Measurements from ENCODE around the gene ATG4B. TPM values are rescaled to one million over a fixed set of nuclear protein-coding genes. Genes with fewer than 3 reads are reported as not detected.

The ATG4B gene
- total RNA-seq, 2 experiments from 2014 or later: 86.5 to 89.4 TPM

GRCh38 chr2:241702155-241703031 is 64.9 kb downstream of the ATG4B start:
- Histone ChIP-seq H3K4me1 (ENCODE audit: insufficient read depth, low read length) (peaks cover 28% of the 10 kb centered on the region), H3K27ac (ENCODE audit: low read depth in 1 of 2, low read length in 2 of 2) (peak overlapping the region; percentile 34 to 67), H3K9me3 (ENCODE audit: control insufficient read depth in 1 of 2, insufficient read depth in 1 of 2, low read length in 2 of 2) (peaks cover 0 to 5% of the 10 kb centered on the region in 2 experiments), H3K36me3 (ENCODE audit: insufficient read depth, low read length) (peaks cover 20% of the 10 kb centered on the region), H3K27me3 (ENCODE audit: control insufficient read depth in 1 of 2, insufficient read depth in 2 of 2, low read length in 2 of 2) (no peaks in the 10 kb centered on the region), H3K4me3 (ENCODE audit: low read length) (peak overlapping the region; percentile 73)
- TF ChIP-seq CTCF (IDR thresholded peaks at IDR 0.05): peak; percentile 60
- Mint-ChIP-seq H3K36me3 (ENCODE audit: low read depth) (peaks cover 41% of the 10 kb centered on the region), H3K9me3 (no peaks in the 10 kb centered on the region), H3K4me3 (peak overlapping the region; percentile 93), H3K27me3 (no peaks in the 10 kb centered on the region), H3K27ac (peak overlapping the region; percentile 87), H3K4me1 (ENCODE audit: low read depth) (peaks cover 28% of the 10 kb centered on the region)
- DNase-seq (peak; percentile 81 to 94 (median 84)), ATAC-seq (ENCODE audit: poor library complexity) (peak; percentile 73)
- ChIA-PET CTCF (interaction anchor here (0.5 to 3.3 kb wide), 11 partner anchors 11 to 176 kb away, joined by 3 to 19 read pairs (median 5); partner anchors contain the start of genes ATG4B, D2HGDH, DTYMK and THAP4), POLR2A (interaction anchor here (0.5 to 8.1 kb wide), 22 partner anchors 10 to 1142 kb away, joined by 3 to 179 read pairs (median 4); partner anchors contain the start of genes ATG4B, D2HGDH, DTYMK and DUSP28)
- intact Hi-C loops (cut with DNase I, micrococcal nuclease): loop anchor here (1.0 to 10.0 kb wide), 8 partner anchors 32 to 1135 kb away; partner anchors contain the start of genes D2HGDH (in 2 of the 2), ATG4B (in 1 of the 2), FARP2 (in 1 of the 2) and RNPEPL1 (in 1 of the 2)

- DNase-seq: no peak
- intact Hi-C loops (cut with DNase I, micrococcal nuclease): loop anchor here (5.0 to 10.0 kb wide), 6 partner anchors 66 to 1136 kb away; partner anchors contain the start of genes ATG4B (in 1 of the 2), FARP2 (in 1 of the 2), RNPEPL1 (in 1 of the 2) and THAP4 (in 1 of the 2)
- H3K36me3 Mint-ChIP-seq (ENCODE audit: low read depth): peaks cover 48% of the 10 kb centered on the region
- peak overlapping the region; percentile 93 for H3K4me3 Mint-ChIP-seq
- no peaks in the 10 kb centered on the region for H3K27me3 Mint-ChIP-seq
- H3K4me3 ChIP-seq (ENCODE audit: low read length): peak overlapping the region; percentile 73
- H3K4me1 Mint-ChIP-seq (ENCODE audit: low read depth): peaks cover 28% of the 10 kb centered on the region
- H3K9me3 Mint-ChIP-seq: no peaks in the 10 kb centered on the region
- peak overlapping the region; percentile 34 to 64 for H3K27ac ChIP-seq (ENCODE audit: low read depth in 1 of 2, low read length in 2 of 2)
- peak overlapping the region; percentile 87 for H3K27ac Mint-ChIP-seq
- ATAC-seq (ENCODE audit: poor library complexity): no peak
- H3K9me3 ChIP-seq (ENCODE audit: control insufficient read depth in 1 of 2, insufficient read depth in 1 of 2, low read length in 2 of 2): peaks cover 0 to 5% of the 10 kb centered on the region in 2 experiments
- no peak for TF ChIP-seq CTCF (IDR thresholded peaks at IDR 0.05)
- ChIA-PET CTCF (interaction anchor here (1.2 to 3.3 kb wide), 6 partner anchors 15 to 175 kb away, joined by 3 to 19 read pairs (median 12); partner anchors contain the start of genes ATG4B, D2HGDH, DTYMK and THAP4), POLR2A (interaction anchor here (0.6 to 8.1 kb wide), 4 partner anchors 15 to 388 kb away, joined by 3 to 179 read pairs (median 9); partner anchors contain the start of genes D2HGDH, DTYMK, HDLBP and SEPTIN2)
- peaks cover 26% of the 10 kb centered on the region for H3K36me3 ChIP-seq (ENCODE audit: insufficient read depth, low read length)
- no peaks in the 10 kb centered on the region for H3K27me3 ChIP-seq (ENCODE audit: control insufficient read depth in 1 of 2, insufficient read depth in 2 of 2, low read length in 2 of 2)
- H3K4me1 ChIP-seq (ENCODE audit: insufficient read depth, low read length): peaks cover 28% of the 10 kb centered on the region
These were observed 65.6 kb downstream of the ATG4B start for GRCh38 chr2:241703032-241703604.

DNA sequence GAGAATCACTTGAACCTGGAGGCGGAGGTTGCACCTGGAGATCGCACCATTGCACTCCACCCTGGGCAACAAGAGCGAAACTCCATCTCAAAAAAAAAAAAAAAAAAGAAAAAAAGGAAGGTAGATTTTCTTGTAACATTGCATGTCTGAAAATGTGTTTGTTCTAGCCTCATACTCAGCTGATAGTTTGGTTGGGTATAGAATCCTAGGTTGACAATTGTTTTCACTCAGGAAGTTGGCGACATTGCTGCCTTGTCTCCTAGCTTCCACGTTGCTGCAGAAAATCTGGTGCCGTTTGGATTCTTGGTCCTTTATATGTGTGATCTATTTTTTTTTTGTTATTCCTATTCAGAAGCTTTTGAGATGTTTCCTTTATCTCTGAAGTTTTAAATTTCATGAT is 69.0 kb downstream of the ATG4B start:
- peaks cover 56% of the 10 kb centered on the region for H3K36me3 ChIP-seq (ENCODE audit: insufficient read depth, low read length)
- DNase-seq: no peak
- Mint-ChIP-seq H3K27me3 (no peaks in the 10 kb centered on the region), H3K4me1 (ENCODE audit: low read depth) (peaks cover 11% of the 10 kb centered on the region), H3K4me3 (no peak overlapping the region), H3K27ac (no peak overlapping the region), H3K36me3 (ENCODE audit: low read depth) (peaks cover 69% of the 10 kb centered on the region), H3K9me3 (no peaks in the 10 kb centered on the region)
- H3K9me3 ChIP-seq (ENCODE audit: control insufficient read depth in 1 of 2, insufficient read depth in 1 of 2, low read length in 2 of 2): peaks cover 0 to 5% of the 10 kb centered on the region in 2 experiments
- intact Hi-C loops (cut with DNase I, micrococcal nuclease): loop anchor here (10.0 kb wide), 2 partner anchors 178 to 872 kb away; no protein-coding TSS in a partner anchor
- TF ChIP-seq CTCF (IDR thresholded peaks at IDR 0.05): no peak
- peaks cover 14% of the 10 kb centered on the region for H3K4me1 ChIP-seq (ENCODE audit: insufficient read depth, low read length)
- ChIA-PET POLR2A (no interaction called here), CTCF (no interaction called here)
- ATAC-seq (ENCODE audit: poor library complexity): no peak
- no peaks in the 10 kb centered on the region for H3K27me3 ChIP-seq (ENCODE audit: control insufficient read depth in 1 of 2, insufficient read depth in 2 of 2, low read length in 2 of 2)
- no peak overlapping the region for H3K4me3 ChIP-seq (ENCODE audit: low read length)
- H3K27ac ChIP-seq (ENCODE audit: low read depth in 1 of 2, low read length in 2 of 2): no peak overlapping the region

All from CD4-positive, alpha-beta T cell (primary cell).